H1 (cell line): ENCODE results near the gene GPC6.

Experiments used
- CHD1 ChIP-seq: IDR thresholded peaks from 2 replicates; pipeline ENCODE4 v1.6.1; 2012; ENCODE audit warnings: low read depth, low read length, improper control_type of control experiment
- CTCF ChIP-seq, 3 experiments: IDR thresholded peaks; 1 replicate in 2 of 3; 2 replicates in 1 of 3; pipeline versions ENCODE4 v1.5.1 to v1.6.1; 2011; ENCODE audit warnings: low read length in 3 of 3, mild to moderate bottlenecking in 3 of 3, inconsistent platforms in 2 of 3, low read depth in 1 of 3, moderate library complexity in 1 of 3; ENCODE audit not compliant: insufficient read depth in 1 of 3; ENCODE audit errors: control extremely low read depth in 1 of 3
- RFX5 ChIP-seq: IDR thresholded peaks from 2 replicates; pipeline ENCODE4 v1.6.1; 2011; ENCODE audit warnings: low read depth, low read length, improper control_type of control experiment, borderline replicate concordance
- RNF2 ChIP-seq: fragments of 200-900, 300-1000 bp; sonication (generic); IDR thresholded peaks from 2 replicates; pipeline ENCODE4 v1.7.1; 2016; ENCODE audit warnings: borderline replicate concordance, low read depth, mild to moderate bottlenecking, antibody characterized with exemption, low read length; ENCODE audit not compliant: poor library complexity, severe bottlenecking; ENCODE audit errors: missing control alignments

- TF ChIP-seq CHD1 = no peak
- TF ChIP-seq RNF2 = no peak
- no peak for TF ChIP-seq CTCF (IDR thresholded peaks at IDR 0.05; ENCODE audit: control extremely low read depth in 1 of 3, insufficient read depth in 1 of 3, low read depth in 1 of 3, low read length in 3 of 3)
- TF ChIP-seq RFX5 = no peak
Observed at GRCh38 chr13:93709506-93710244, 483.1 kb downstream of the GPC6 start.
